Stimulated activated CD8-positive, alpha-beta memory T cell treated with anti-CD3 and anti-CD28 coated beads, Interleukin-12 subunit alpha, Interleukin-12 subunit beta, amount 100 ng/mL, for 1 hour (primary cell): ENCODE measurements around the gene B3GALT2.

ENCODE experiments used
- DNase-seq: peaks from one replicate; pipeline ENCODE4 v3.0.0-alpha.2; 2020; ENCODE audit warnings: low read depth

The B3GALT2 gene

GRCh38 chr1:193183019-193183627 is 3.3 kb downstream of the B3GALT2 start:
- DNase-seq = no peak

GRCh38 chr1:193181985-193182384 is 4.4 kb downstream of the B3GALT2 start:
- DNase-seq = no peak

GRCh38 chr1:193181536-193181935 is 4.9 kb downstream of the B3GALT2 start:
- no peak for DNase-seq

GRCh38 chr1:193179094-193179493 is 7.3 kb downstream of the B3GALT2 start:
- DNase-seq = no peak

GRCh38 chr1:193176788-193177187 is 9.6 kb downstream of the B3GALT2 start:
- no peak for DNase-seq

- DNase-seq = no peak
These were observed 10.3 kb downstream of the B3GALT2 start for GRCh38 chr1:193176113-193176512.

GRCh38 chr1:193157360-193157759 is 29.1 kb downstream of the B3GALT2 start:
- no peak for DNase-seq

GRCh38 chr1:193156822-193157142 is 29.6 kb downstream of the B3GALT2 start:
- no peak for DNase-seq

GRCh38 chr1:193156117-193156821 is 30.1 kb downstream of the B3GALT2 start:
- DNase-seq = no peak

GRCh38 chr1:193144999-193145398 is 41.4 kb downstream of the B3GALT2 start:
- DNase-seq = no peak

- no peak for DNase-seq
These were observed 42.0 kb downstream of the B3GALT2 start for GRCh38 chr1:193144361-193144938.

- DNase-seq = no peak
These were observed 43.1 kb downstream of the B3GALT2 start for GRCh38 chr1:193143285-193143684.

GRCh38 chr1:193142409-193142808 is 44.0 kb downstream of the B3GALT2 start:
- no peak for DNase-seq

- no peak for DNase-seq
These were observed 44.6 kb downstream of the B3GALT2 start for GRCh38 chr1:193141804-193142203.

- no peak for DNase-seq
These were observed 46.2 kb downstream of the B3GALT2 start for GRCh38 chr1:193140254-193140653.

- DNase-seq = no peak
These were observed 55.0 kb downstream of the B3GALT2 start for GRCh38 chr1:193131266-193131860.
